ENCODE data around the gene CENPO.

The CENPO gene

DNA sequence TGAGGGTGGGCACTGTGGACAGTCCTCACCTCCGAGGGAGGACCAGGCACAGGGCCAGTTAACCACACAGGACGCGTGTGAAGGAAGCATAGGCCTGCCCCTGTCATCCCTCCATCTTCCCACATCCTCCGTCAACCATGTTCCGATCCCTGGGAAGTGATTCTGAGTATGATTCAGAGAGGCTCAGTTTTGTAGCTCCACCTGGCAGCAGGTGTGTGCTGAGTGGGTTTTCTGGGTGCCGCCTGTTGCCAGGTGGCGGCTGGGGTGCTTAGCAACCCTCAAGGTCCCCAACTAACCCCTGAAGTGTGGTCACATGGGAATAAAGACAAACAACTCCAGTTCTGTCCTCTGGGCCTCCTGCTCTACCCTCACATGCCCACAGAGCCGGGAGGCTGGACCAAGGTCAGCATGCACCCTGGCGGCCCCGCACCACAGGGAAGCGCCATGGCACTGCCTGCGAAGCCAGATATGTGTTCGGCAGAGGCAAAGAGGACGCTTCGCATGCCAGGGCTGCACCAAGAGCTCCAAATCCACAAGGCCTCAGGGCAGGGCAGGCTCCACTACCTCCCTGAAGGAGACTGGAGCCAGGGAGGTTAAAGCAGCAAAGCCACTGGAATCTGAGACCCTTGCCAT lies 66.9 kb downstream of the CENPO start:
- TF ChIP-seq, protein P1, sequence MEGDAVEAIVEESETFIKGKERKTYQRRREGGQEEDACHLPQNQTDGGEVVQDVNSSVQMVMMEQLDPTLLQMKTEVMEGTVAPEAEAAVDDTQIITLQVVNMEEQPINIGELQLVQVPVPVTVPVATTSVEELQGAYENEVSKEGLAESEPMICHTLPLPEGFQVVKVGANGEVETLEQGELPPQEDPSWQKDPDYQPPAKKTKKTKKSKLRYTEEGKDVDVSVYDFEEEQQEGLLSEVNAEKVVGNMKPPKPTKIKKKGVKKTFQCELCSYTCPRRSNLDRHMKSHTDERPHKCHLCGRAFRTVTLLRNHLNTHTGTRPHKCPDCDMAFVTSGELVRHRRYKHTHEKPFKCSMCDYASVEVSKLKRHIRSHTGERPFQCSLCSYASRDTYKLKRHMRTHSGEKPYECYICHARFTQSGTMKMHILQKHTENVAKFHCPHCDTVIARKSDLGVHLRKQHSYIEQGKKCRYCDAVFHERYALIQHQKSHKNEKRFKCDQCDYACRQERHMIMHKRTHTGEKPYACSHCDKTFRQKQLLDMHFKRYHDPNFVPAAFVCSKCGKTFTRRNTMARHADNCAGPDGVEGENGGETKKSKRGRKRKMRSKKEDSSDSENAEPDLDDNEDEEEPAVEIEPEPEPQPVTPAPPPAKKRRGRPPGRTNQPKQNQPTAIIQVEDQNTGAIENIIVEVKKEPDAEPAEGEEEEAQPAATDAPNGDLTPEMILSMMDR (IDR thresholded peaks at IDR 0.05; ENCODE audit: low read depth, low read length, missing control alignments): no peak
- Histone ChIP-seq H3K36me3 (replicated peaks) (no peaks in the 10 kb centered on the region), H3K4me3 (ENCODE audit: low read depth, low read length) (no peak overlapping the region), H3K27ac (no peak overlapping the region), H3K27me3 (replicated peaks) (no peaks in the 10 kb centered on the region)
- no peak for DNase-seq
- in situ Hi-C loops (cut with HindIII; ENCODE audit: low pct_ligation_motif_present, low sequenced_read_pairs): no loop called here

DNA sequence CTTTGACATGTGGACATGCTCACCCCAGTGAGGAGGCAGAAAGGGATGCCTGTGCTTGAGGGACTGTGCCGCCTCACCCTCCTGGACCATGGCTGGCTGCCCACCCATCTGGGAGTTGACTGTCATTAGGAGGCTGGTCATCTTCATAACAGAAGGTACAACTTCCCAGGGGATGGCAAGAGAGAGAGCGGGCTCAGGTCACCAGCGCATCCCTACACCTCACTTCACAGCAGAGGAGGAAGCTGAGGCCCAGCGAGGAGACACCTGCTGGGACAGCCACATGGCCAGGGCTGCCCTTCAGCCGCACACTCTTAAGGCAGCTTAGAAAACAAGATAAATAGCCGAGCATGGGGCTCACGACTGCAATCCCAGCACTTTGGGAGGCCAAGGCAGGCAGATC lies 67.4 kb downstream of the CENPO start:
- TF ChIP-seq, protein P1 (IDR thresholded peaks at IDR 0.05; ENCODE audit: low read depth, low read length, missing control alignments): no peak
- in situ Hi-C loops (cut with HindIII; ENCODE audit: low pct_ligation_motif_present, low sequenced_read_pairs): no loop called here

DNA sequence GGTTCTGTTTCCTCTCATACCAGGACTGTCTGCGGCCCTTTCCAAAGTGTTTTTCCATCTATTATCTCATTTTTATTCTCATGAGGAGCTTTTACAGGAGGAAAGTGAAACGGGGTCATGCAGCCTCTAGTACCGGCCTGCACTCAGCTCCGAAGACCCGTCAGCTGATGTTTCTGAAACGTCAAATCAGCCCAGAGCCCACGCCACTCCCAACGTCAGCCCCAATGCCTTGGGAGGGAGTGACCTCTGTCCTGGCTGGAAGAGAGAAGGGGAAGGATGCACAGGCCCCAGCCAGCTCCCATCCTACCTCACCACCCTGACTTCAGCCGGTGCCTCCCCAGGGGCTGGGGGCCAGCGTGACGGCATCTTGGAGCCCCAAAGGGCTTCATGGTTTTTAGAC lies 68.3 kb downstream of the CENPO start:
- Histone ChIP-seq H3K27ac (no peak overlapping the region), H3K4me3 (ENCODE audit: low read depth, low read length) (no peak overlapping the region), H3K36me3 (replicated peaks) (no peaks in the 10 kb centered on the region), H3K27me3 (replicated peaks) (no peaks in the 10 kb centered on the region)
- in situ Hi-C loops (cut with HindIII; ENCODE audit: low pct_ligation_motif_present, low sequenced_read_pairs): no loop called here
- DNase-seq: no peak
- TF ChIP-seq, protein P1 (IDR thresholded peaks at IDR 0.05; ENCODE audit: low read depth, low read length, missing control alignments): no peak

More for the DNA sequence above, 67.4 kb downstream of the CENPO start:
- H3K4me3 ChIP-seq (ENCODE audit: low read depth, low read length): no peak overlapping the region
- no peak overlapping the region for H3K27ac ChIP-seq
- no peaks in the 10 kb centered on the region for H3K27me3 ChIP-seq (replicated peaks)
- DNase-seq: no peak
- H3K36me3 ChIP-seq (replicated peaks): no peaks in the 10 kb centered on the region

DNA sequence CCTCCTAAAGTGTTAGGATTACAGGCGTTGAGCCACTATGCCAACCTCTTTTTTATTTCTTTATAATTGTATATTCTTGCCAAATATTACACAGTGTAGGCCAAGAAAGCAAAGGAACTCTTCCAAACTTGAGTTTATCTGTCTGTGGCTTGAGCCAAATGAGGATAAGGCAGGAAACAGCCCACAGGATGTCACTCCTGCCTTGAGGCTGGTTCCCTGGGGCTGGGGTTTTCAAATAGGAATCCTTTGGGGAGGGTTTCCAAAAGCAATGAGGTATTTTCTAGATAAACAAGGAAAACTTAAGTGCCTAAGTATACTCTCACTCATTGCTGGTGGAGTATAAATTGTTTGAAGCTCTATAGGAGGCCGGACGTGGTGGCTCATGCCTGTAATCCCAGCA lies 70.4 kb downstream of the CENPO start:
- H3K27ac ChIP-seq: no peak overlapping the region
- no peak overlapping the region for H3K4me3 ChIP-seq (ENCODE audit: low read depth, low read length)
- DNase-seq: no peak
- TF ChIP-seq, protein P1 (IDR thresholded peaks at IDR 0.05; ENCODE audit: low read depth, low read length, missing control alignments): no peak
- in situ Hi-C loops (cut with HindIII; ENCODE audit: low pct_ligation_motif_present, low sequenced_read_pairs): no loop called here
- no peaks in the 10 kb centered on the region for H3K27me3 ChIP-seq (replicated peaks)
- no peaks in the 10 kb centered on the region for H3K36me3 ChIP-seq (replicated peaks)

DNA sequence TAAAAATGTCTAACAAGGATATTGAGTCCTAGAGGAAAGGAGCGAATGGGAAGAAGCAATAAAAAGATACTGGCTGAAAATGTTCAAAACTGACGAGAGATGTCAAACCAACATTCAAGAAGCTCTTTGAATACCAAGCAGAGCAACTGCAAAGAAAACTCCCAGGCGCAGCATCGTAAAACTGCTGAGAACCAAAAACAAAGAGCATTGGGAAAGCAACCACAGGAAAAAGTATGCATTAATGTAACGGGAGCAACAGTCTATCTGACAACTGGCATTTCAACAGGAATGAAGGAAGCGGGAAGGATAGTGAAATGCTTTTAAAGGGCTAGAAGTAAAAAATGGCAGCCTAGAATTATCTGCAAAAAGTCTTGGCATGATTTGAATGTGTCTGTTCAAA lies 73.7 kb downstream of the CENPO start:
- Histone ChIP-seq H3K27ac (no peak overlapping the region), H3K27me3 (replicated peaks) (no peaks in the 10 kb centered on the region), H3K4me3 (ENCODE audit: low read depth, low read length) (no peak overlapping the region), H3K36me3 (replicated peaks) (no peaks in the 10 kb centered on the region)
- no peak for DNase-seq
- TF ChIP-seq, protein P1 (IDR thresholded peaks at IDR 0.05; ENCODE audit: low read depth, low read length, missing control alignments): no peak
- in situ Hi-C loops (cut with HindIII; ENCODE audit: low pct_ligation_motif_present, low sequenced_read_pairs): no loop called here

DNA sequence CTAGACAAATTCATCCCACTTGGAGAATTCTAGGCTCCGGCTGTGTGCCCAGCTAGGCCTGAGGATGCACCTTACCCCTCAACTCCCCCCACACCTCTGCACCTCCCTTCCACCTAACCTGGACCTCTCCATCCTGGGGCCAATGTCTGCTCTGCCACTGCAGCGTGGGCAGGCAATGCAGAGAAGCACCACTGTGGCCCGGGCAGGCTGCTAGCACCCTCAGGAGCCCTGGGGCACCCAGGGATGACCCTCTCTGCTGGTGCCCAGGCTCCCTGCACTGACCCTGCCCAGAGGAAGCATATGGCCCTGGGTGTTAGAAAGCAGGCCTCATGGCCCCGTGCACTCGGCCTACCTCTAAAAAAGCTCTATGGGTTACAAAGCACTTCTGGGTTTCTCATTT lies 77.2 kb downstream of the CENPO start:
- Histone ChIP-seq H3K4me3 (ENCODE audit: low read depth, low read length) (no peak overlapping the region), H3K27ac (no peak overlapping the region), H3K27me3 (replicated peaks) (no peaks in the 10 kb centered on the region), H3K36me3 (replicated peaks) (no peaks in the 10 kb centered on the region)
- DNase-seq: no peak
- in situ Hi-C loops (cut with HindIII; ENCODE audit: low pct_ligation_motif_present, low sequenced_read_pairs): no loop called here
- TF ChIP-seq, protein P1 (IDR thresholded peaks at IDR 0.05; ENCODE audit: low read depth, low read length, missing control alignments): no peak

All from brain microvascular endothelial cell (primary cell).